Epithelial cell of prostate (primary cell): Measurements from ENCODE around the gene BCAS3.

Experiments
- DNase-seq: peaks from one replicate; pipeline ENCODE4 v3.0.0-alpha.2; 2011; ENCODE audit warnings: low read depth, low spot score
- H3K27ac ChIP-seq: fragments of 450-650 bp; 2 replicates; pipeline ENCODE4 v1.5.1; 2017; ENCODE audit warnings: mild to moderate bottlenecking

The BCAS3 gene

GRCh38 chr17:61362852-61363600 lies 685.4 kb downstream of the BCAS3 start:
- no peak for DNase-seq
- no peak overlapping the region for H3K27ac ChIP-seq

GRCh38 chr17:61363601-61364462 lies 686.2 kb downstream of the BCAS3 start:
- no peak for DNase-seq

GRCh38 chr17:61364463-61364846 lies 686.8 kb downstream of the BCAS3 start:
- DNase-seq = no peak
- H3K27ac ChIP-seq = no peak overlapping the region

More at GRCh38 chr17:61363601-61364462, 686.2 kb downstream of the BCAS3 start:
- H3K27ac ChIP-seq = no peak overlapping the region

DNA sequence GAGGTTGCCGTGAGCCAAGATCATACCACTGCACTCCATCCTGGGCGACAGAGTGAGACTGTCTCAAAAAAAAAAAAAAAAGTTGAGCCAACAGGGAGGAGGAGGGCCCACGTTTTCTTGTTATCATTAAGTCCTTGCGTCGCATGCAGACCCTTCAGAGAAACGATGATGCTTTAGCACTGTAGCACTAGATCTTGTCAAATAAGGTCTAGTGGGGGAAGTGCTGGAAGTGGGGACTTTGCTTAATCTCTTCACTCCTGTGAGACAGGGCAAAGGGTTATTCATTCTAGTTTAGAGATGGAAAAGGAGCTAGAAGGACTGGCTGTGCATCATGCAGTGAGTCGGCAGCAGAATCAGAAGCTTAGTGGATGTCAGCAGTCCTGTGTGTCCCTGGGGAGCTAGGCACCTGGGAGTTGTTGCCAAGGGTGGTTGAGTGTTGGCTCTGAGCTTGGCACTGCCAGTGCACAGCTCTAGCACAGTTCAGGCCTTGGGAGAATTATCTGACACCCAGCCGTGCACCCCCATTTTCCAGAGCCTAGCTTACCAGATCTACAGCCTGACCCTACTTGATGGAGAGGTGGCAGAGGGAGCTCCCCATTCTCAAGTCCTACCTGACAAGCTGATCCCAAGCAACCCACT lies 688.5 kb downstream of the BCAS3 start:
- DNase-seq = no peak
- no peak overlapping the region for H3K27ac ChIP-seq

GRCh38 chr17:61366715-61367413 lies 689.2 kb downstream of the BCAS3 start:
- DNase-seq = no peak

DNA sequence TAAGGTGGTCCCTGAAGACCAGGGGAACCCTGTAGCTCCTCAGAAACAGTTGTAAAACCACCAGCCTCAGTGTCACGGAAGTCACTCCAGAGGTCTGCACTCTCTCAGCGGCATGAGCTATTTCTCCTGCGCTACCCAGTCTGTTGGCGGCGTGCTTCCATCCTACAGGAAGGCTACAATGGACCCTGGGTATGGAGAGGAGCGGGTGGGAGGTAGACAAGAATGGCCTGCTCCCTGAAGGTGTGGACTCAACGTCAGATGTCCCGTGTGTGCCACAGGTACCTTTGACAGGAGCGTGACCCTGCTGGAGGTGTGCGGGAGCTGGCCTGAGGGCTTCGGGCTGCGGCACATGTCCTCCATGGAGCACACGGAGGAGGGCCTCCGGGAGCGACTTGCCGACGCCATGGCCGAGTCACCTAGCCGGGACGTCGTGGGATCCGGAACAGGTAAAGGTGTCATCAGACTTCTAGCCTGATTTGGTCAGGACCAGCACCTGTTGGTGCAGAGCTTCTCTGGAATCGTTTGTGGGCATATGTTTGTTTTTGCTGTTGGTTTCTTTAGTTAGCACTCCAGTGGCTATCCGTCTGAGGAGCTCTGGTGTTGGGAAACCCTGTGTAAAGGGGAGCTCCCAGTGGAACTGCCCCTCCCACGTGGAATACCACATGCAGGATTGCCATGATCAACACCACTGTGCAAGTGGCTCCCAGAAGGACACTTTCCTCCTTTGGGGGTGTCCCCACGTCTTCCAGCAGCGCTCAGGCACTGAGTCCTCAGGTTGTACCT lies 690.6 kb downstream of the BCAS3 start:
- no peak for DNase-seq
- H3K27ac ChIP-seq = no peak overlapping the region

More at GRCh38 chr17:61366715-61367413, 689.2 kb downstream of the BCAS3 start:
- no peak overlapping the region for H3K27ac ChIP-seq

GRCh38 chr17:61368832-61369450 lies 691.3 kb downstream of the BCAS3 start:
- no peak overlapping the region for H3K27ac ChIP-seq
- DNase-seq = no peak

- H3K27ac ChIP-seq = no peak overlapping the region
- DNase-seq = no peak
Observed at GRCh38 chr17:61369751-61370150, 692.1 kb downstream of the BCAS3 start.

- no peak for DNase-seq
- H3K27ac ChIP-seq = no peak overlapping the region
Observed at GRCh38 chr17:61371179-61371578, 693.5 kb downstream of the BCAS3 start.

DNA sequence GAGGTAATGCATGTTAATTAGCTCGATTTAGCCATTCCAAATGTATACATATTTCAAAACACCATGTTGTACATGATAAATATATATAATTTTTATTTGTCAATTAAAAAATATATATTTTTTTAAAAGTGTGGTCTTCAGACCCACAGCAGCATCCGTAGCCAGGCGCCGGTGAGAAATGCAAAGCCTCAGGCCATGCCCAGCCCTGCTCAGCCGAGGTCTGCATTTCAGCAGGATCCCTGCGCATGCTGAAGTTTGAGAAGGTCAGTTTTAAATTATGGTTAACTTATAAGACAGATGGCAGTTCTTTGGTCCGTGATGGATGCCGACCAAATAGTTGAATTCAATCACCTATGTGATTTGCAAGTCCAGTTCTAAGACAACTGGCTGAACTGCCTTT lies 694.0 kb downstream of the BCAS3 start:
- no peak for DNase-seq
- H3K27ac ChIP-seq = no peak overlapping the region

DNA sequence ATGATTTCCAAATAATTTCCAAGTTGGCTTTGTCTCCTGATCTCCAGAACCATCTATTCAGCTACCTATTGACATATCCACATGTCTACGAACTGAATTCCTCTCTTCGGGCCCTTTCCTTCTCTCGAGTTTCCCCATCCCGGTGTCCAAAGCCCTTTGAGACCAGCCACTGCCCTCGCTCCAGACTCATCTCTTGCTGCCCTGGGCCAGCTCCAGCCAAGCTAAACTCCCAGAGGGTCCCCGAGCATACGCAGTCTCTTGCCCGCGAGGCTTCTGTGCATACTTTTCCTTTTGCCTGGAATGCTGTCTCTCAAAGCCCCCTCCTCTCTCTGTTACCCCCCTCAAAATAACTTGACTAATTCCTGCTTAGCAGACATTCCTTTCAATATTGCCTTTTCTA lies 694.8 kb downstream of the BCAS3 start:
- H3K27ac ChIP-seq = no peak overlapping the region
- no peak for DNase-seq

- DNase-seq = no peak
- no peak overlapping the region for H3K27ac ChIP-seq
Observed at GRCh38 chr17:61376931-61377838, 699.5 kb downstream of the BCAS3 start.

DNA sequence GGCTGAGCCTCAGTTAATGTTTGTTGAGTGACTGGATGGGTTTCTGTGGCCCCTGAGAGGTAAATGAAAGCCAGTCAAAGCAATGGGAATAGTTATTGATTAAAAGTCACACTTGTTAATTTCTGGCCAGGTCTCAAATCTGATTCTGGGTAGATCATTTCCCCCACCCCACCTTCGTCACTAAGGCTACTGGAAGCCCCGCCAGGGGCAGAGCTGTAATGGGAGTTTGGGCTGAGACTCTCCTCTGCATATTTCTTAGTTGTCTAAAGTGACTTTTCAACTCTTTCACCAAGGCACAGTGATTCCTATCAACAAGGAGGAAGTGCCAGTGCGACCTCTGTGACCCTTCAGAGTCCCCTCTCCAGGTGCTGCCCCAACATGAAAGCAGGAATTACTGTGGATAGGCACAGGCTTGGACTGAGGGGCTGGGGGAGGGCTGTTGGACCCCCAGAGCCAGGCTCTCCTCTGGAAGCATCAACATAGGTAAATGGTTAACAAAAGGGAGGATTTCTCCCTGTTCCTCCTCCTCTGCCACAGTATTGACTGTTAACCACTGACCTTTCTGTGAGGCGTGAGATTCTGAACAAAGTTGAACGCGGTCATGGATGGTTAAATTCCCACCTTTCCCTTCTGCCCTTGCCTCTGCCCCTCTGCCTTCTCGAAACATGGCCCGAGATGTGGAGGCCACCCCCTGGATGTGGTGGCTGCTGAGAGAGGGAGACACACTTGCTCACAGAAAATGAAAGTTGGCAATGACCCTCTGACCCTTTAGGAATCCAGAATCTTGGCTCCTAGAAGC lies 701.2 kb downstream of the BCAS3 start:
- DNase-seq = no peak
- H3K27ac ChIP-seq = no peak overlapping the region

DNA sequence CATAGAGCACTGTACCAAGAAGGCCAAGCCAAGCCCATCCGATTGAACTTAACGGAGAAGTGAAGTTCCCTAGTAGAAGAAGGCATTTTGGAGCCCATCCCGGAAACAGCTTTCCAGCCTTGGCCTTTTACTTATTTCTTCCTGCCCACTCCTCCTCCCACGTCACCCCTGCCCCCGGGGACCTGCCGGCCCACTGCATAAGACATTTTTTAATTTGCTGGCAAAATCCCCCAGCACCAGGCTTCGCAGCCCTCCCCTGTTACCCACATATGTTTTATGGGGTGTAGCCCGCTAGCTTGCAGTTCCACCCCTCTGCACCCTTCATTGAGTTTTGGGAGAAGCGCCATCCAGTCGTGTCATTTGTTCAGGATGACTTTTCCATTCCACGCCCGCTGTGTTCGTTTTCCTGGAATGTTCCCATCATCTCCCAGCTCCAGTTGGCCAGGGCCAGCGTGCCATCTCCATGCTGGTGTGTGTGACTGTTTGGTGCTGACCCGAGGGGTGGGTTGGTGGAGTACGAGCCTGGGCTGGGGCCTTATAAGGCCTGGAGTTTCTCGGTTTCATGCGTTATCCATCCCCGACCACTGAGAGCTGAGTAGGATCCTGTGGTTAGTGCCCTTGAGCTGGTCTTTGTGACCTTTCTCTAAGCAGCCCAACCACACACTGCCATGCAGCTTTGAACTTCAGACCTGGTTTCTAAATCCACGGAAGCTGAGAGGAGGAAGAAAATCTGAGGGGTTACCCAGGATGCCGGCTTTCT lies 702.0 kb downstream of the BCAS3 start:
- H3K27ac ChIP-seq = no peak overlapping the region
- DNase-seq = no peak

DNA sequence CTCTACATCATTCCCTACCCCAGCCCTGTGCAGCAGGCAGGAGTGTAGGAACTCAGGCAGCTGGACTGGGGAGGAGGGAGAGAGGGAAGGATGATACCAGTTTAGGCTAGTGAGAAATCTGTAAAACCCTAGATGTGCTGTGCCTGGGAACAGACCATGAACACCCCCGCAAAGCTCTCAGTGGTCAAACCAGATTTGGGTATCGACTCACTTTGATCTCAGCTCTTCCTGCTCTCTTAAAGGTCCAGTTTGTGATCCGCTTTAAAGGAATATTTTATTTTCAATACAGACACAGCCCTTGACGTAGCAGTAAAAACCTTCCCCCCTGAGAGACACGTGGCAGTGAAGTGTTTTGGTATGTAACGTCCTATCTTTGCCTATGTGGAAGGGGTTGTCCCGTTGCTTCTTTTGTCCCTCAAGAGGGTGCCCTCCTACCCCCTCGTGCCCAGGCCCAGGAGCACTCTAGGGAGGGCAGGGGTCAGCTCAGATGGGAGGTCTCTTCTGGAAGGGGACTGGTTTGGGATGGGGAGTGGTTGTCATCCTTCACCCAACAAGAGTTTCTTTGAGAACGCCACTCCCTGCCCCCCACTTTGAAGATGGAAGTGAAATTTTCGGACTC lies 702.7 kb downstream of the BCAS3 start:
- DNase-seq = no peak
- no peak overlapping the region for H3K27ac ChIP-seq

DNA sequence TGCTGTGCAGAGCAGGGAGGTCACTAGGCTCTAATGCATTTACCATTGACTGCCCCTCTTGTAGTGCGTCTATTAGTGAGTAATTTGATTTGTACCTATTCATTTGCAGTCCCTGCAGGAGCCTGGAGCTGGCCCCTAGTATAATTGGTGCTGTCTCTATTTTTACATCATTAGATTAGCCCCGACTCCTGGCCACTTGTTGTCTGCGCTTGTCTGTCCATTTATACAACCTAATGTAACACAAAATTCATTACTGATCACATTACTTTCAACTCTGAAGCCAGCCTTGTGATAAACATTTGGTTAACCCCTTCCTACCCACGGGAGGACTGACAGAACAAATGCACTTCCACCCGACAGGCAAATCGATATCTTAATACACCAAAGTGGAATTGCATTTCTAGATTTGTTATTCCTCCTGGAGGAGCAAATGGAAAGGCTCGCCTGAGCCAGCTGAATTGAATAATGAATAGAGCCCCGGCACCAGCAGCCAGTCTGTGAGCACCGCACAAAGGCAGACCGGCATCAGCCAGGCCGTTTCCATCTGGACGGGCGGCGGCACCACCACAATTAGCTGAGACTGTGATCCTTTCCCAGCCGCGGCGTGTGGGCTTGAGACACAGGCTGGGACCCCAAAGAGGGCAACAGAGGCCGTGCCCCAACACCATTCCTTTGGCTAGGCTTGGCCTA lies 703.3 kb downstream of the BCAS3 start:
- DNase-seq = no peak
- no peak overlapping the region for H3K27ac ChIP-seq
